Endothelial cell (in vitro differentiated cells): Measurements from ENCODE around the gene CHST9. TPM values are rescaled to one million over a fixed set of nuclear protein-coding genes. Genes with fewer than 3 reads are reported as not detected.
A peak's percentile ranks its signal among the peaks of the same experiment; 100 is the strongest.

Source experiments
- DNase-seq: peaks from one replicate; pipeline ENCODE4 v3.0.0; 2021; ENCODE audit warnings: low spot score
- H3K27ac Mint-ChIP-seq: one replicate; pipeline ENCODE4 v1.8.0; 2021; ENCODE audit warnings: mixed read lengths, inconsistent platforms; ENCODE audit not compliant: unreplicated experiment
- H3K27me3 Mint-ChIP-seq: one replicate; pipeline ENCODE4 v1.8.0; 2021; ENCODE audit warnings: mild to moderate bottlenecking, moderate library complexity, mixed read lengths, inconsistent platforms; ENCODE audit not compliant: unreplicated experiment
- H3K36me3 Mint-ChIP-seq: one replicate; pipeline ENCODE4 v1.8.0; 2021; ENCODE audit warnings: mild to moderate bottlenecking, low read depth, mixed read lengths, inconsistent platforms; ENCODE audit not compliant: unreplicated experiment
- H3K4me1 Mint-ChIP-seq: one replicate; pipeline ENCODE4 v1.8.0; 2021; ENCODE audit warnings: mild to moderate bottlenecking, mixed read lengths, inconsistent platforms; ENCODE audit not compliant: unreplicated experiment
- H3K4me3 Mint-ChIP-seq: one replicate; pipeline ENCODE4 v1.8.0; 2021; ENCODE audit warnings: mild to moderate bottlenecking, mixed read lengths, inconsistent platforms; ENCODE audit not compliant: unreplicated experiment
- H3K9me3 Mint-ChIP-seq: one replicate; pipeline ENCODE4 v1.8.0; 2021; ENCODE audit warnings: mixed read lengths, inconsistent platforms; ENCODE audit not compliant: unreplicated experiment
- CTCF ChIP-seq: fragments of 200-600 bp; sonication (generic); IDR thresholded peaks from one replicate; pipeline ENCODE4 v1.5.0; 2021; ENCODE audit warnings: antibody characterized with exemption; ENCODE audit not compliant: unreplicated experiment
- total RNA-seq: library from RNA; stranded (reverse); fragmentation: NEBNext Ultra II Directional; extraction: Animal tissue kit (Norgen Biotek cat#: 25700); gene quantifications from one replicate; pipeline ENCODE4 v1.2.1, GENCODE V29; 2021; ENCODE audit not compliant: unreplicated experiment

Gene CHST9
- total RNA-seq, 1 donor from 2014 or later = 4.7 TPM

- no peak for DNase-seq
- Mint-ChIP-seq H3K27me3 (no peaks in the 10 kb centered on the region), H3K36me3 (no peaks in the 10 kb centered on the region), H3K9me3 (no peaks in the 10 kb centered on the region), H3K4me3 (no peak overlapping the region), H3K27ac (no peak overlapping the region), H3K4me1 (no peaks in the 10 kb centered on the region)
- TF ChIP-seq CTCF = no peak
These were observed 21.3 kb upstream of the CHST9 start for GRCh38 chr18:27206411-27206810.

- no peak overlapping the region for H3K4me3 Mint-ChIP-seq
- H3K27me3 Mint-ChIP-seq = no peaks in the 10 kb centered on the region
- no peaks in the 10 kb centered on the region for H3K4me1 Mint-ChIP-seq
- no peak for DNase-seq
- H3K36me3 Mint-ChIP-seq = no peaks in the 10 kb centered on the region
- no peaks in the 10 kb centered on the region for H3K9me3 Mint-ChIP-seq
- no peak for TF ChIP-seq CTCF
- no peak overlapping the region for H3K27ac Mint-ChIP-seq
These were observed 17.6 kb upstream of the CHST9 start for GRCh38 chr18:27202741-27203140.

DNA sequence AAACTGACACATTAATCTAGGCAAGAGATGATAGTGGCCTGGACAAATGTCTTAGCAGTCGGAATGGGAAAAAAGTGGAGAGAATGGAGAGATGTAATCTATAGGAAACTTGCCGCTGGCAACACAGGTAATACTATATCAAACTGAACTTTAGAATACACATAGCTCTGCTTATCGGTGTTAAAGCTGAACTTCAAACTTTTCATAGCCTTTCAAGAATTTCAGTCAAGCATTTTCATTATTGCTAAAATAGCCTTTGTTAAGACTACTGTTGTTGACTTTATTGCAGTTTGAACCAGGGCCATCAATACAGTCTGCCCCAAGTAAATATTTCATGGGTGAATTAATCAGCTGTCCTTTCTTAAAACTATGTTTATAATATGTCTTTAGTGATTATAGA, 12.9 kb upstream of the CHST9 start:
- H3K27ac Mint-ChIP-seq = no peak overlapping the region
- no peak overlapping the region for H3K4me3 Mint-ChIP-seq
- H3K4me1 Mint-ChIP-seq = no peaks in the 10 kb centered on the region
- no peaks in the 10 kb centered on the region for H3K36me3 Mint-ChIP-seq
- no peak for DNase-seq
- no peaks in the 10 kb centered on the region for H3K9me3 Mint-ChIP-seq
- no peak for TF ChIP-seq CTCF
- H3K27me3 Mint-ChIP-seq = no peaks in the 10 kb centered on the region

DNA sequence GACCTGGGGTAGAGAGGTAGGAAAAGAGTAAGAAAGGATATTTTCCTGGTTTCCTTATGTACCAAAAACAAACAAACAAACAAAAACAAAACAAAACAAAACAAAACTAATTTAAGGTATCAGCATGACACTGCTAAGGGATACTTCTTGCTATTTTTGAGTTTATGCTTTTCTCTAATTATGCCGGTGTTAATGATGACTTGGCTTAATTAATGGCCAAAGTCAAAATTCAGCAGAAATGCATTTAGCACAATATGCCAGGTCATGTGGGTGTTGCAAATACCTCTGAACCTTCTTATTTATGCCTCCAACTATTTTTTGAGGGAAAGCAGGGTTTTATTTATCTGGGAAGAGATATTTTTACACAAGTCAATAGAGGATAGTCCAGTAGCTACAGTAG, 3.2 kb upstream of the CHST9 start:
- Mint-ChIP-seq H3K27me3 (peaks cover 5% of the 10 kb centered on the region), H3K36me3 (no peaks in the 10 kb centered on the region), H3K4me3 (no peak overlapping the region), H3K4me1 (peaks cover 6% of the 10 kb centered on the region), H3K27ac (no peak overlapping the region), H3K9me3 (no peaks in the 10 kb centered on the region)
- no peak for TF ChIP-seq CTCF
- no peak for DNase-seq

GRCh38 chr18:27185897-27186296, 789 bp upstream of the CHST9 start:
- Mint-ChIP-seq H3K27me3 (peaks cover 5% of the 10 kb centered on the region), H3K27ac (no peak overlapping the region), H3K9me3 (no peaks in the 10 kb centered on the region), H3K4me3 (peak overlapping the region; percentile 95), H3K4me1 (peaks cover 6% of the 10 kb centered on the region), H3K36me3 (no peaks in the 10 kb centered on the region)
- no peak for DNase-seq
- TF ChIP-seq CTCF = no peak
